Measurements from ENCODE around the gene SSUH2.
"Not testable (repeated sequence)": the region's sequence is repeated elsewhere in the genome, so short reads cannot be mapped to it uniquely, and the experiment has no call there.

The SSUH2 gene

GRCh38 chr3:8608041-8608790 is 36.4 kb downstream of the SSUH2 start:
- no peak for DNase-seq

GRCh38 chr3:8607234-8608040 is 37.2 kb downstream of the SSUH2 start:
- peak; percentile 88 for DNase-seq

- DNase-seq: no peak
Measured at GRCh38 chr3:8606701-8607231, 37.8 kb downstream of the SSUH2 start.

DNA sequence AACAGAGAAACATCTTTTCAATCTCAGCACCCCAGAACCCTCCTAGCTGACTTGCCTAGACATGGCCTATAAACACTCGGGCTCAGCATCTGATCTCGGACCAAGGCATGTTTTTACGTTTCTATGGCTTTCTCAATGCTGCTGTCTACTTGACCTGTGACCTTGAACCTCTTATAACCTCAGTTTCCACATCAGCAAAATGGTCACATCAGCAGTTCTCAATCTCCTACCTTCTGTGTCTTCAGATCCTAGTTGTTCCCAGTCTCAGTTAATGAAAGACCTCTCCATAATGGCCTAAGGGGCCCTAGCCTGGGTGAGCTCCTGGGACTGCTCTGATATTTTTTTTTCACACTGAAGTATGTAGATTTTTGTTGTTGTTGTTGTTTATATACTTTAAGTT is 39.6 kb downstream of the SSUH2 start:
- DNase-seq: no peak

DNA sequence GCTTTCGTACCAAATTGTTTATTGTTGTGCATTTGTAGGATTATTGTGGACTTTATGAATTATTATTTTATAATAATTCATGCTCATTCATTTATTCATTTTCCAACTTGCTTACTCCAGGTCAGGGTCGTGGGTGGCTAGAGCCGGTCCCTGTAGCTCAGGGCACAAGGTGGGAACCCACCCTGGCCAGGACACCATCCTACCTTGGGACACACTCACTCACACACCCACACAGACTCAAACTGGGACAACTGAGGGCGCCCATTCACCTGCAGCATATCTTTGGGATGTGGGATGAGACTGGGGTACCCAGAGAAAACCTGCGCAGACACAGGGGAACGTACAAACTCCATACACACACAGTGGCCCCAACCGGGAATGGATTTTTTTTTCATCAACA is 40.6 kb downstream of the SSUH2 start:
- DNase-seq: no peak

DNA sequence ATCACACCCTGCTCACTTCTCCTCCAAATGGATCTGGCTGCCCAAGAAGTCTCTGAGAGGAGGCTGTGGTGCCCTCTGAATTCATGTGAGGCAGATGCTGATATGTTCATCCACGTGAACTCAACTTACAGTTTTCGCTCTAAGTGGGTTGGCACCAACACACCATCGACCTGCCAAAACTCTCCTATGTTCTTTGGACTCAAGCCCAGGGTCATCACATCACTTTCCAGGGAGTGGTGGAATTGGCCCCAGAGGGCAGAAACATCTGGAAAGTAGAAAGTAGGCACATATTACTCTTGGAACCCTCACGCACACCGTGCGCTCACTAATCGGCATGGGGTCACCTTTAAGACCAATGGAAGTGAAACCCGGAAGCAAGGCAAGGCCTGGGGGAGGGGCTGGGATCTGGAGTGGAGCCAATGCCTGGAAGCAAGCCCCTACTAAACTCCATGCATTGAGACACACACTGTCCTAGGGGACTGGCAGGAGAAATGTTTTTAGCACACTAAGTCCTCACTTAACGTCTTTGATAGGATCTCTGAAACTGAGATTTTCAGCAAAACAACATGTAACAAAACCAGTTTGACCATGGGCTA is 41.4 kb downstream of the SSUH2 start:
- DNase-seq: no peak

GRCh38 chr3:8600457-8600856 is 44.1 kb downstream of the SSUH2 start:
- no peak for DNase-seq

GRCh38 chr3:8599146-8599545 is 45.5 kb downstream of the SSUH2 start:
- no peak for DNase-seq

- peak; percentile 79 for DNase-seq
Measured at GRCh38 chr3:8597219-8597853, 47.3 kb downstream of the SSUH2 start.

- DNase-seq: no peak
Measured at GRCh38 chr3:8596321-8597218, 48.0 kb downstream of the SSUH2 start.

DNA sequence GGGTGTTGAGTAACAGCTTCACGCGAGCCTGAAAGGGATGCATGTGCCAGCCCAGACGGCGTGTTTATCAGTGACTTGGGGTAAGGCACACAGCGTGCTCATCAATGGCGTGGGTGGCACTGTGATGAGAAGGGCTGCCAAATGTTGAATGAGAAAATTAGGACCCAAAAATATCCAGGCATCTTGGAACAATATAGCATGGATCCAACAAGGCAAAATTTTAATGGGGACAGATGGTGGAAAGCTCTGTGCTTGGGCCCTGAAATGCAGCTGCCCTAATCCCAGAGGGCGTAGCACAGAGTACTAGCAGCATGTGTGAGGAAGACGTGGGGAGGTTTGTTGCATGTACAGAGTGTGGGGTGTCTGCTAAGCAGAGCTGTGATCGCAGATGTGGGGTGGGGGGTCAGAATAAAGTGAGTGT is 48.9 kb downstream of the SSUH2 start:
- no peak for DNase-seq

GRCh38 chr3:8595252-8595651 is 49.3 kb downstream of the SSUH2 start:
- DNase-seq: no peak

- DNase-seq: no peak
Measured at GRCh38 chr3:8593021-8593827, 51.4 kb downstream of the SSUH2 start.

- no peak for DNase-seq
Measured at GRCh38 chr3:8589880-8590556, 54.6 kb downstream of the SSUH2 start.

DNA sequence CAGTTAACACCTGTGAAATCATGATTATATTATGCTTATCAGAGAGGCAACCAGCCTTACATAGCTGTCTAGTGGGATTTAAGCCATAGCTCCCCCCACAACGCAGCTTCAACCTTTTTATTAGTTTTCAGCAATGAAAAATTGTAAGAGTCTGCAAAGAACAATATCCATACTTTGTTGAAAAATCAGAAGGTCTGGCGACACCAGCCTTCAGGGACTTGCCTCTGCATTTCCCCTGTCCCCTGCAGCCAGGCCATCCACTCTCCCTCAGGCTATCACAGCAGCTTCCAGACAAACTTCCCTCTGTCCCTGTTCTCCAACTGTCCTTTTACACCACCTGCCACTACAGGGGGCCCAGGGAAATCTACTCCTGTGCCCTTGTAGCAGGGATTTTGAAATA is 59.9 kb downstream of the SSUH2 start:
- DNase-seq: no peak

GRCh38 chr3:8581806-8582445 is 62.7 kb downstream of the SSUH2 start:
- no peak for DNase-seq

DNA sequence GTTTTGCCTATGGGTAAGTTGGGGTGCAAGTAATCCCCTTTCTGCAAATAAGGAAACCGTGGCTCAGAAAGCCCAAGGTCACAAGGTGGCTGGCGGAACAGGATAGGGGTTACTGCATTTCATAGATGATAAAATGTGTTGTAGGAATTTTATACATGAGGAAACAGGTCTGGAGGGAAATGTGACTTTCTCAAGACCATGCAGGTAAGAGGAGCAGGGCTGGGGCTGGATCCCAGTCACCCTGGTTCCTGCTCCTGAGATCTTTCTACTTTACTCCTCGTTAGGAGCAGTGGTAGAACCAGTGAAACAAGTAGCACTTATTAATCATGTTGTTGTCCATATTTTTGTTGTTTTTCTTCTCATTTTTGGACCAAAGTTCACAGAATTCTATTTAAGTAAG is 63.2 kb downstream of the SSUH2 start:
- DNase-seq: no peak

DNA sequence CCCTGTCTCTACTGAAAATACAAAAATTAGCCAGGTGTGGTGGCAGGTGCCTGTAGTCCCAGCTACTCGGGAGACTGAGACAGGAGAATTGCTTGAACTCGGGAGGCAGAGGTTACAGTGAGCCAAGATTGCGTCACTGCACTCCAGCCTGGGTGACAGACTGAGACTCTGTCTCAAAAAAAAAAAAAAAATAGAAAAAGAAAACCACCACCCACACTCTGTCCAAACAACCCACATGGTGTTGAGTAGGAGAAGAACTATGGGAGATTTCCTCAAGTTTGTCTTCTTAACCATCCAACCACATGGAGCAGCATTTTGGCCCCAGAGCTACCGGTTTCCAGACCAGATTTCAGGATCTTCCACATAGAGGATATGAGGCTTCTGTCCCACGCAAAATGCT is 64.2 kb downstream of the SSUH2 start:
- not testable (repeated sequence) for DNase-seq

DNA sequence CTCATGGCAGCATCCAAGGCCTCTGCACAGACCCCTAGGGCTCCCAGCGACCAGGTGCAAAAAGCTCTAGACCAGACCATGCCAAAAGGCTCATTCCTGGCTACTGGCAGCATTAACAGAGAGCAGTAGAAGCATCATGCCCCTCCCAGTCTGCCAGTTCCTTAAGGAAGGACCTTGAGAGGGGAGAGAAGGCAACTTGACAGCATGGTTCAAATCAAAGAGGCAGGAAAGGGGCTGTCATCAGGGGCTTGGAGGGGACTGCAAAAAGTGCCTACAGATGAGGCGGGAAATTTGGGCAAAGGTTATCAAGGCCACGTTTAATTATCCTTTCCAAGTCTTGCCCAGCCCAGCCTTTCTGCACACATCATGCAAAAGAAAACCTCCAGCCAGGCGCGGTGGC is 64.7 kb downstream of the SSUH2 start:
- no peak for DNase-seq

- DNase-seq: peak; percentile 78
Measured at GRCh38 chr3:8579096-8579495, 65.5 kb downstream of the SSUH2 start.

All from OCI-M1 (cell line).